Common myeloid progenitor, CD34-positive (primary cell): ENCODE results near the gene DCAF7.

Experiments used
- CTCF ChIA-PET: fragments of 350-600 bp; sonication (Branson Sonifier 250); formaldehyde crosslinking; loops from one replicate; lab custom pipeline; 2021; ENCODE audit warnings: antibody characterized with exemption; lab: Charles Lee
- POLR2A ChIA-PET: fragments of 350-600 bp; sonication (Branson Sonifier 250); formaldehyde crosslinking; loops from one replicate; lab custom pipeline; 2021; ENCODE audit warnings: antibody characterized with exemption; lab: Charles Lee
- DNase-seq, 3 donors: peaks; one replicate each; pipeline versions ENCODE4 v3.0.0 to v3.0.0-alpha.2; 2013
- H3K27ac ChIP-seq, 2 experiments: 1 replicate in 1 of 2; 2 replicates in 1 of 2; pipeline ENCODE4 v1.7.0; 2013; ENCODE audit warnings: inconsistent platforms in 2 of 2, low read length in 2 of 2, mild to moderate bottlenecking in 2 of 2, low read depth in 1 of 2, moderate library complexity in 1 of 2; ENCODE audit not compliant: severe bottlenecking in 2 of 2, insufficient read depth in 1 of 2, poor library complexity in 1 of 2
- H3K27me3 ChIP-seq, 5 experiments: replicated peaks in 2 of 5; 1 replicate in 3 of 5; 2 replicates in 2 of 5; pipeline versions ENCODE4 v1.6.1 to v1.7.0; 2013; ENCODE audit warnings: low read length in 4 of 5, mild to moderate bottlenecking in 2 of 5, moderate library complexity in 2 of 5, inconsistent platforms in 1 of 5; ENCODE audit not compliant: insufficient read depth in 5 of 5, control insufficient read depth in 4 of 5
- H3K36me3 ChIP-seq, 4 experiments: 1 replicate in 2 of 4; 2 replicates in 2 of 4; pipeline versions ENCODE4 v1.6.1 to v1.7.0; 2013; ENCODE audit warnings: low read length in 3 of 4, control low read depth in 1 of 4, mild to moderate bottlenecking in 1 of 4; ENCODE audit not compliant: control insufficient read depth in 4 of 4, insufficient read depth in 4 of 4
- H3K4me1 ChIP-seq, 4 experiments: 1 replicate in 3 of 4; 2 replicates in 1 of 4; pipeline versions ENCODE4 v1.6.1 to v1.7.1; 2013; ENCODE audit warnings: low read length in 3 of 4, mild to moderate bottlenecking in 3 of 4, control low read depth in 1 of 4, inconsistent platforms in 1 of 4, moderate library complexity in 1 of 4; ENCODE audit not compliant: control insufficient read depth in 4 of 4, insufficient read depth in 4 of 4; ENCODE audit errors: control extremely low read depth in 1 of 4
- H3K4me3 ChIP-seq, 7 experiments: 1 replicate in 4 of 7; 2 replicates in 3 of 7; pipeline versions ENCODE4 v1.5.1 to v1.7.0; 2013; ENCODE audit warnings: mild to moderate bottlenecking in 7 of 7, low read length in 6 of 7, moderate library complexity in 6 of 7, inconsistent platforms in 2 of 7, low read depth in 2 of 7, control low read depth in 1 of 7; ENCODE audit not compliant: insufficient read depth in 4 of 7, control insufficient read depth in 1 of 7; ENCODE audit errors: extremely low read depth in 1 of 7
- H3K9me3 ChIP-seq, 5 experiments: 1 replicate in 4 of 5; 2 replicates in 1 of 5; pipeline versions ENCODE4 v1.6.1 to v1.7.1; 2013; ENCODE audit warnings: low read length in 4 of 5, mild to moderate bottlenecking in 2 of 5, inconsistent platforms in 1 of 5, low read depth in 1 of 5, moderate library complexity in 1 of 5; ENCODE audit not compliant: control insufficient read depth in 4 of 5, insufficient read depth in 2 of 5; ENCODE audit errors: control extremely low read depth in 1 of 5
- WGBS: methylation state at CpG from one replicate; pipeline ENCODE4 v1.1.5; 2013; ENCODE audit not compliant: insufficient coverage; 5-methylcytosine and 5-hydroxymethylcytosine counted together

DCAF7 gene

DNA sequence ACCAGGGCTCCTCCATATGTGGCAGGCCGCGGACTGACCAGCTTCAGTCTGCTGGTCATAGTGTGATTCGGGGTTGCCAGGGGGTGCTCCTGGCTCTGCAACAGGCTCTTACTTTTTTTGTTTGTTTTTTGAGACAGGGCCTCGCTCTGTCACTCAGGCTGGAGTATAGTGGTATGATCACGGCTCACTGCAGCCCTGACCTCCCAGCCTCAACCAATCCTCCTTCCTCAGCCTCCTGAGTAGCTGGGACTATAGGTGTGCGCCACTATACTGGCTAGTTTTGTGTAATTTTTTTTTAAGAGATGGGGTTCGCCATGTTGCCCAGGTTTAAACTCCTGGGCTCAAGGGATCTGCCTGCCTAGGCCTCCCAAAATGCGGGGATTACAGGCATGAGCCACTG is 38.9 kb upstream of the DCAF7 start:
- no peaks in the 10 kb centered on the region for H3K36me3 ChIP-seq
- ChIA-PET CTCF (no interaction called here), POLR2A (no interaction called here)
- 97% methylated on average over 6 of the region's 8 CpGs for WGBS
- no peak overlapping the region for H3K4me3 ChIP-seq
- H3K9me3 ChIP-seq, result no peaks in the 10 kb centered on the region
- H3K4me1 ChIP-seq, result no peaks in the 10 kb centered on the region
- H3K27ac ChIP-seq, result no peak overlapping the region
- H3K27me3 ChIP-seq, result peaks cover 0 to 7% (median 2%) of the 10 kb centered on the region in 5 experiments
- DNase-seq, result no peak

DNA sequence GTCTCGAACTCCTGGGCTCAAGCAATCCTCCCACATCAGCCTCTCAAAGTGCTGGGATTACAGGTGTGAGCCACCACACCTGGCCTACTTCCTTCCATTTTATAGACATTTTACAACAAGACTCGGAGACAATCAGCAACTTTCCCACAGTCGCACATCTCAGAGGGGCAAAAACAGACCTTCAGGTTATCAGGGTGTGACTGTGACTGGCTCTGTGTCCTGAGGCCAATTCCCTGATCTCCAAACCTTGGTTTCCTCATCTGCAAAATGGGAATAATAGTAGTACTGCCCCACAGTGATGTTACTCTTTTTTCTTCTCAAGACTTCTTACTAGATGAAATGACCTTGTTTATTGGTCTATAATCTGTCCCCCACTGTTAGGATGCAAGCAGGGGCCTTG is 37.9 kb upstream of the DCAF7 start:
- no peaks in the 10 kb centered on the region for H3K4me1 ChIP-seq
- WGBS, result 94% methylated on average over 2 of the region's 3 CpGs
- H3K27me3 ChIP-seq, result peaks cover 0 to 9% (median 2%) of the 10 kb centered on the region in 5 experiments
- no peak for DNase-seq
- H3K9me3 ChIP-seq, result no peaks in the 10 kb centered on the region
- ChIA-PET CTCF (no interaction called here), POLR2A (no interaction called here)
- no peak overlapping the region for H3K27ac ChIP-seq
- no peaks in the 10 kb centered on the region for H3K36me3 ChIP-seq
- no peak overlapping the region for H3K4me3 ChIP-seq

DNA sequence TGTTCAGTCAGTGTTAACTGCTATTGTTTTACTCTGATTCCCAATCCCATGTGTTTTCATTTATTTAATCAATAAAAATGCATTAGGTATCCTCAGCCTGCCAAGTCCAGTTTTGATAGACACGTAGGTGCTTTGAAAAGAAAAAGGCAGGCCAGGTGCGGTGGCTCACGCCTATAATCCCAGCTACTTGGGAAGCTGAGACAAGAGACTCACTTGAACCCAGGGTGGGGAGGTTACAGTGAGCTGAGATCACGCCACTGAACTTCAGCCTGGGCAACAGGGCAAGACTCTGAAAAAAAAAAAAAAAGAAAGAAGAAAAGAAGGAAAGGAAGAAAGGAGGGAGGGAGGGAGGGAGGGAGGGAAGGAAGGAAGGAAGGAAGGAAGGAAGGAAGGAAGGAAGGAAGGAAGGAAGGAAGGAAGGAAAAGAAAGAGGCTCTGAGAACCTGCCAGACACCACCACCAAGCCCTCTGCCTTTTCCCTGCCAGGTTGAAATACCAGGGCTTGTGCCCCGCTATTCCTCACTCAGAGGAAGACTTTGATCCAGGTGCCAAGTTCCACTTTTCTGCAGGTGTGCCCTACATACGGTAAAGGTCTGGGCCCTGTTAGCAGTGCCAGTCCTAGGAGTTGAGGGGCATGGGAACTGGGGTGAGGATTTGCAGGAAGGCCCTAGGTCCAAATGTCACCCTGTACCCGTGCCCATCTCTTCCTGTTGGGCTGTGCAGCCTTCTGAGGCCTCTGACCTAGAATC is 37.2 kb upstream of the DCAF7 start:
- Histone ChIP-seq H3K4me3 (no peak overlapping the region), H3K4me1 (no peaks in the 10 kb centered on the region), H3K9me3 (no peaks in the 10 kb centered on the region), H3K27ac (no peak overlapping the region), H3K36me3 (no peaks in the 10 kb centered on the region), H3K27me3 (peaks cover 0 to 12% (median 2%) of the 10 kb centered on the region in 5 experiments)
- no peak for DNase-seq
- CTCF ChIA-PET, result no interaction called here
- WGBS, result 95% methylated on average over 6 of the region's 7 CpGs
- POLR2A ChIA-PET, result no interaction called here

DNA sequence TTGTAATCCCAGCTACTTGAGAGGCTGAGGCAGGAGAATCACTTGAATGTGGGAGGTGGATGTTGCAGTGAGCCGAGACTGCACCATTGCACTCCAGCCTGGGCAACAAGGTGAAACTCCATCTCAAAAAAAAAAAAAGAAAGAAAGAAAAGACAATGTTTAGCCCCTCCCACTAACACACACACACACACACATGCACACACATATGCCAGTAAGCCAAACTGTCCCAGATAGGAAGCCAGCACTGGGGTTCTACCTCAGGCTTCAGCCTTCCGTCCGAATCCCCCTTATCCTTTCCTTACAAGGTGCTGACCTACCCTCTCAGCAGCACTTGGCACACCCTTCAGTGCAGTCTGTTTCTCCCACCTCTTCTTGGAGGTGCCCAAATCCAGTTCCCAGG is 35.8 kb upstream of the DCAF7 start:
- H3K4me1 ChIP-seq, result no peaks in the 10 kb centered on the region
- ChIA-PET CTCF (no interaction called here), POLR2A (no interaction called here)
- no peak for DNase-seq
- H3K9me3 ChIP-seq, result no peaks in the 10 kb centered on the region
- no peak overlapping the region for H3K4me3 ChIP-seq
- WGBS, result 100% methylated on average over 2 of the region's 3 CpGs
- no peaks in the 10 kb centered on the region for H3K36me3 ChIP-seq
- peaks cover 0 to 14% (median 2%) of the 10 kb centered on the region in 5 experiments for H3K27me3 ChIP-seq
- no peak overlapping the region for H3K27ac ChIP-seq

DNA sequence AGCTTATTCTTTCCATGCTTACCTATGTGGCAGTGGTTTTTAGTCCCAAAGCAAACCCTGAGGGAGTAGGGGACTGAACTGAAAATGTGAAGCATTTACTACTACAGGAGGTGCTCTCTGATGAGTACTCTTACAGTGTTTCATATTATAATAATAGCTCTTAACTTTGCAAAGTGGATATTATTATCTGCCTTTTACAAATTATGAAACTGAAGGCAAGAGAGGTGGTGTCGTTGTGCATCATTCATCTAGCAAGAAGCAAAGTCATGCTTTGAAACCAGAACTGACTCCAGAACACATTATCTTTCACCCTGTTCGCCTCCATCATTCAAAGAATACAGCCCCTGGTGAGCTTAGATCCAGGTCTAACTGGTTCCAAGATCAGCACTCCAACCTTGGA is 35.3 kb upstream of the DCAF7 start:
- 100% methylated on average over 1 of the region's 2 CpGs for WGBS
- no peaks in the 10 kb centered on the region for H3K9me3 ChIP-seq
- ChIA-PET CTCF (interaction anchor here (1.2 kb wide), 1 partner anchor 12 kb away, joined by 3 read pairs; no protein-coding TSS in a partner anchor), POLR2A (no interaction called here)
- peaks cover 0 to 14% (median 5%) of the 10 kb centered on the region in 5 experiments for H3K27me3 ChIP-seq
- no peak overlapping the region for H3K27ac ChIP-seq
- no peak overlapping the region for H3K4me3 ChIP-seq
- DNase-seq, result no peak
- H3K36me3 ChIP-seq, result no peaks in the 10 kb centered on the region
- no peaks in the 10 kb centered on the region for H3K4me1 ChIP-seq

DNA sequence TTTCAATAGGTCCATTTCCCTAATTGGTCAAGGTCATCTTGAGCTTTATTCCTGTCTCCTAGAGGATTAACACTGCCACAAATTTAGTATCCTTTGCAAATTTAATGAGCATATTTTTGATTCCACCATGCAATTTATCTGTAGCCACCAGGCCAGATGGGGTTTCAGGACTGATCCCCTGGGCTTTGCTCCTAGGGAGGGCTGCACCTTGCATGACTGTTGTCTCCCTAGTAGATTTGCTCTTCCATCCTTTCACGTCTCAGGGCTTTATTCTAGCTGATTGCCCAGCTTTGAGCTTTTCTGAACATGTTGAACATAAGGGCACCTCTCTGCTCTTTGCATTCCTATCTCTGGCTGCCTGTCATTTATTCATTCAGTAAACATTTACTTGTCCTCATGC is 34.9 kb upstream of the DCAF7 start:
- ChIA-PET CTCF (interaction anchor here (1.2 kb wide), 1 partner anchor 12 kb away, joined by 3 read pairs; no protein-coding TSS in a partner anchor), POLR2A (no interaction called here)
- Histone ChIP-seq H3K4me1 (no peaks in the 10 kb centered on the region), H3K9me3 (no peaks in the 10 kb centered on the region), H3K36me3 (no peaks in the 10 kb centered on the region), H3K27me3 (peaks cover 0 to 15% (median 10%) of the 10 kb centered on the region in 5 experiments), H3K27ac (no peak overlapping the region), H3K4me3 (no peak overlapping the region)
- WGBS, result 100% methylated on average over 1 of the region's 1 CpG
- DNase-seq, result no peak

DNA sequence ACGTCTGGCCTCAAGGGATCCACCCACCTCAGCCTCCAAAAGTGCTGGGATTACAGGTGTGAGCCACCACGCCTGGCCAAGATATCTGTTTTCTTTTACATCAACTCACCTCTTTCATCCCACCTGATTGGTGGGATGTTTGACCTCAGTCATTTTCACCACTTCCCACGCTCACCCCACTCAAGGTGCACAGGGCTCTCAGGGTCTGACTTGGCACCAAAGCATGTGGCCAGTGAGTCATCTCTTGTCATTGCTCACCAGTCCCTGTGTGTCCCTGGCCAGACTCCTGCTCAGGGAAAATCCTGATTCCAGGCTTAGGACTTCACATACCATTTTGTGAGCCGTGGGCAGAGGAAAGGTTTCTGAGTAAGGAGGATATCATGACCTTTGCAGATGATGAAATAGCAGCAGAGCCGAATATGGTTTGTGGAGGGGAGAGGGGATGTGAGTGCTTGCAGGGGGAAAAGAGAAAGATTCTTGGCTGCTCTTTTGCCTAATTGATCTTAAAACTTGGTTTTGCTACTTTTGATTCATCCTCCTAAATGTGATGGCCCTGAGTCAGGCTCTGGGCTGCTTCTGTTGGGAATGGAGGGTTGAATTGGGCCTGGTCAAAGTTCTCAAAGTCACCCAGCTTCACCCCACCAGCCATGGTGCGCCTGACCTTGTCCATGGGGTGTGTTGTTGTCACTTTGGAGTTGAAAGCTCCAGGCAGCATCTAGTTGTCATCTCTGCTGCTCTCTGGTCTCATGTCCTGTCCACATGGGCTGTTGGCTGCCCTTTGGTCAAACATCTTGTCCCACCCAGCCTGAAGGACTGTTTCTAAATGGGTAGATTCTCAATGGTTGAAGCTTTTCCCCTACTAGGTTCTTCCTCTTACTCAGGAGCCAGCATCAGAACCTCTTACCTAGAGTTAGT is 33.1 kb upstream of the DCAF7 start:
- H3K4me3 ChIP-seq, result no peak overlapping the region
- H3K27me3 ChIP-seq, result peaks cover 0 to 22% (median 16%) of the 10 kb centered on the region in 5 experiments
- ChIA-PET POLR2A (no interaction called here), CTCF (interaction anchor here (0.7 kb wide), 1 partner anchor 38 kb away, joined by 3 read pairs; no protein-coding TSS in a partner anchor)
- H3K9me3 ChIP-seq, result no peaks in the 10 kb centered on the region
- no peaks in the 10 kb centered on the region for H3K36me3 ChIP-seq
- WGBS, result 86% methylated on average over 5 of the region's 6 CpGs
- H3K4me1 ChIP-seq, result no peaks in the 10 kb centered on the region
- no peak for DNase-seq
- no peak overlapping the region for H3K27ac ChIP-seq
